GM12873 (cell line): ENCODE results near the gene NCAM2.

Experiments used
- TF ChIP-seq, protein P1 (sequence below): IDR thresholded peaks from 2 replicates; pipeline ENCODE4 v1.5.1; 2012; ENCODE audit warnings: low read depth, mild to moderate bottlenecking, moderate library complexity, low read length, control low read depth; ENCODE audit not compliant: insufficient read depth; ENCODE audit errors: missing control alignments

NCAM2 gene

DNA sequence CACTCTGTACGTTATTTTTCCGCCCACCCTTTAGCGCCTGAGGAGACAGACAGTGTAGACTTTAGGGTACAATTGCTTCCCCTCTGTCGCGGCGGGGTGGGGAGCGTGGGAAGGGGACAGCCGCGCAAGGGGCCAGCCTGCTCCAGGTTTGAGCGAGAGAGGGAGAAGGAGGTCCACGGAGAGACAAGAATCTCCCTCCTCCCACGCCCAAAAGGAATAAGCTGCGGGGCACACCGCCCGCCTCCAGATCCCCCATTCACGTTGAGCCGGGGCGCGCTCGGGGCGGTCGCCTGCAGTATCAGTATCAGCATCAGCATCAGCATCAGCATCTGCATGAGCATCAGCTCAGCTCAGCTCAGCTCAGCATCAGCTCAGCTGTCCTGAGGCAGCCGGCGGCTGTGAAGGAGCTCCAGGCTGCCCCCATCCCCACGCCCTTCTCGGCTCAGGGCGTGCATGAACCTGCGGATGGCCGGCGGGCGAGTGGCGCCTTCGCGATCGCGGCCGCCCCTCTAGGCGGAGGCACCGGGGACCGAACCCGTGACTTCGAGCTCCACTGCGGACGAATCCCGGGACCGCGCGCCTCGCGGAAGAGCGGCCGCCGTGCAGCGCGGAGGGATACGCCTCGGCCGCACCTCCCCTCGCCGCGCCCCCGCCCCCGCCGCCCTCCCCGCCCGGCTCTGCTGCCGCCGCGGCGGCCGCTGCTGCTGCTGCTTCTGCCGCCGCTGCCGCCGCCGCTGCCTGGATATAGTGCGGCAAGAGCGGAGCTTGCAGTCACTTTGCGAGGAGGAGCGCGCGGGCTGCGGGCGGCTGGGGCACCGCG is at the start of gene NCAM2:
NCAM2 (plus strand) TSS at position 774 of the 820 bp plus-strand sequence.
- TF ChIP-seq, protein P1, sequence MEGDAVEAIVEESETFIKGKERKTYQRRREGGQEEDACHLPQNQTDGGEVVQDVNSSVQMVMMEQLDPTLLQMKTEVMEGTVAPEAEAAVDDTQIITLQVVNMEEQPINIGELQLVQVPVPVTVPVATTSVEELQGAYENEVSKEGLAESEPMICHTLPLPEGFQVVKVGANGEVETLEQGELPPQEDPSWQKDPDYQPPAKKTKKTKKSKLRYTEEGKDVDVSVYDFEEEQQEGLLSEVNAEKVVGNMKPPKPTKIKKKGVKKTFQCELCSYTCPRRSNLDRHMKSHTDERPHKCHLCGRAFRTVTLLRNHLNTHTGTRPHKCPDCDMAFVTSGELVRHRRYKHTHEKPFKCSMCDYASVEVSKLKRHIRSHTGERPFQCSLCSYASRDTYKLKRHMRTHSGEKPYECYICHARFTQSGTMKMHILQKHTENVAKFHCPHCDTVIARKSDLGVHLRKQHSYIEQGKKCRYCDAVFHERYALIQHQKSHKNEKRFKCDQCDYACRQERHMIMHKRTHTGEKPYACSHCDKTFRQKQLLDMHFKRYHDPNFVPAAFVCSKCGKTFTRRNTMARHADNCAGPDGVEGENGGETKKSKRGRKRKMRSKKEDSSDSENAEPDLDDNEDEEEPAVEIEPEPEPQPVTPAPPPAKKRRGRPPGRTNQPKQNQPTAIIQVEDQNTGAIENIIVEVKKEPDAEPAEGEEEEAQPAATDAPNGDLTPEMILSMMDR = no peak

DNA sequence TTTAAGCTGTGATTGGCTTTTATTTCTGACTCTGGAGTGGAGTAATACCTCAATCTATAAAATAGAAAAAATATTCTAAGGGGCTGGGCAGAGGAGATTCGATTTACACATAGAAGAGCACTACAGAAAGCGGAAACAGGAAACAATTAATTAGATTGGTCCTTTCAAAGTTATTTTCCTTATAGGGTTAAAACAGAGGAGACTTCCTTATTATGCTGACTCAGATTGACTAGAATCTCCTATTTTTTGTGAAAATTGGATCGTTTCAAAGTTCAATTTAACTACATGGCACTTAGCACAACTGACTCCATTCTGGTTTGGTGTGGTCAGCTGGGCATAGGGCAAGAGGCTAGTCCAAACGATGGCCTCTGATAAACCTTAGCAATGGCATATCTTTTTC is 48.3 kb upstream of the NCAM2 start:
- TF ChIP-seq, protein P1 = no peak

DNA sequence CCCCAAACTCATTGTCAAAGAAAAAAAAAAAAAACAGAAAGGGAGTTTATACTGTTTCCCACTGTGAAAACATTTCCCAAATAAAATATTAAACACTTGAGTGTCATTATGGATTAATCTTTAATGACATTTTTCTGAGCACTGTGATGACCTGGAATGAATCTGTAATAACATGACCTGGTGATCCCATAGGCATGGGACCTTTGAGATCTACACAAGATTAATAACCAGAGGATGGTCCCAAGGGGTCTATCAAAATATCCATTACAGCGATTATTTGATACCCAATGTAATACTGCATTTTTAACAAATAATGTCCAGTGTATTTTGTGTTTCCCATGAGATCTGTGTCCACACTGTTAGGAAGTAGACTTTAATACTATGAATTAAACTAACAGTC is 32.4 kb upstream of the NCAM2 start:
- TF ChIP-seq, protein P1 = no peak

DNA sequence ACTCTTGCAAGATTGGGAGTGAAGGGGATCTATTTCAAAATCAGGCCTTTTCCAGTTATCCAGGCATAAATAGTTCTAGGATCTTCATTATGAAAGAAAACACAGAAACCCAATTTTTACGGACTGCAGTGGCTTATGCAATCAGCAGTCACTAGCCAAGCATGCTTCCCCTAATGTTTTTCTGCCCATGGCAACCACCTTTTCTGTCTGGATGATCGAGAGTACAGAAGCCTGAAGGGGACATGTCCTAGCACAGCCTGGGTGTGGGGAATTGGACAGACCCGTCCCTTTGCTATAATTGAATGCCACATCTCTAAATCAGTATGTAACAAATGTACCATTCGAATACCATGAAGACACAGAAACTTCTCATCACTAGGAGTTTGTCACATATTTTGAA is 29.8 kb upstream of the NCAM2 start:
- TF ChIP-seq, protein P1 = no peak

DNA sequence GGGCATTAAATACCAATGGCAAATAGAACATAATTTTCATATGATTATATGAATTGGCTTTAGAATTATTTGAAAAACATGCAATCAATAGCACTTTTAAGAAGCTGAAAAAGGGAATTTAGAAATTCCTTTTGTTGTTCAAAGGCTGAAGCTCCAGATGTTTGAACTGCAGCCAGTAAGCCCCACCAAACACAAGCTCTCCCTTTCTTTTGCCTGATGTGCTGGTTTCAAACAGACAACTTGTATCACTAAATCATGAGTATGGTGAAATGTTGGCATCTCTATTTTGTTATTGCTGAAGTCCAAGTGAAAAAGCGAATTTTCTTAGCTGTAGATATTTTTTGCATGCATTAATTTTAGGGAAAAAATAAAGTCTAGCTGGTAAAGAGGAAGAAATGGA is 27.5 kb upstream of the NCAM2 start:
- TF ChIP-seq, protein P1 = no peak

DNA sequence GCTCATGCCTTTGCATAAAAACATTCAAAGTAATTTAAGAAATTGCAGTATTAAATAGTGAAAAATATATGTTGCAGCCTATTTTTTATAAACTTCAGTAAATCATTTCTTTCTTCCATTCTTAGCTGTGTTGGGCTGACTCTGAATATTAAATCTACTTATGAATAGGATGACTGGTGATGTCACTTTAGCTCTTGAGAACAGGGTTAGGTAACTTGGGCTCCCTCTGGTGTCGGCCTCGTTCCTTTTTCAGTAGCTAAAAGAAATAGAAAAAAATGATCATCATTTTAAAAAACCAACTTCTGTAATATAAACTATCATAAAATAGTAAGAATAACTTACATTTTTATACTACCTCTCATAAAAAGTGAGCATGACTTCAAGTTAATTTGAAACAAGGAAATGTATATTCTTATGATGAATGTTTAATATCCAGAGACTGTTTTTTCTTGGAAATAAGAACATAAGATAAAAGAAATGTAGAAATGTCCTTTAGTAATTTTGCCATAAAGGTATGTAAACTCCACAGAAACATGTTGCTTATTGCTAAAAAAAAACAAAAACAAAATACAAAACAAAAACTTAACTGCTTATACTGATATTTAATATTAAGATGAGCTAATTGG is 26.8 kb upstream of the NCAM2 start:
- TF ChIP-seq, protein P1 = no peak

DNA sequence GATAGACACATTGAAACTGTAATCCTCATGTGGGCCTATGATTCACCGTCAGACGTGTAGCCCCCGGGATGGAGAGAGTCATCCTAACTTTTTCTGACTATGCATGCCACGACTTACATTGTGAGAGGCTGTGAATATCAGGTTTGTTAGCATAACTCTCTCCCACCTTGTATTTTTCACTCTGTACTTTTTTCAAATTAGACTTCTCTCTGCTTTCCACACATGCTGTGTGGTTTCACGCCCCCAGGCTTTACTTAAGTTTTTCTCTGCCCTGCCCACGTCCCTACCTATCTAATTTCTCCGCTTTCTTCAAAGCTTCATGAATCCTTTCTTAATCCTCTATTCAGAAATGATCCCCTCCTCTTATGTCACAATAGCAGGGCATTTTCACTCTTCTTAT is 3.4 kb upstream of the NCAM2 start:
- TF ChIP-seq, protein P1 = no peak
